HCT116 (cell line): ENCODE results near the gene PLAGL1. TPM values are rescaled to one million over a fixed set of nuclear protein-coding genes. Genes with fewer than 3 reads are reported as not detected.

Experiments
- ATAC-seq: fragments of 200-7000 bp; cut with Tn5 transposase; 2 replicates; pipeline ENCODE4 v1.9.1; 2020; ENCODE audit warnings: mild to moderate bottlenecking, moderate library complexity
- BruUV-seq: library from RNA; stranded (reverse); fragments of 400-500 nt; replicated peaks from 2 replicates; lab custom pipeline; 2021; lab: Mats Ljungman, UMichigan
- CTCF ChIA-PET: fragments of 300-600 bp; sonication (Branson Sonifier 250); formaldehyde crosslinking; loops from one replicate; lab custom pipeline; 2021; ENCODE audit warnings: antibody characterized with exemption; lab: Charles Lee
- POLR2A ChIA-PET: fragments of 300-600, 350-600 bp; sonication (Branson Sonifier 250); formaldehyde crosslinking; loops from one replicate; lab custom pipeline; 2021; ENCODE audit warnings: antibody characterized with exemption; lab: Charles Lee
- RAD21 ChIA-PET, 2 experiments: fragments of 300-600 bp; sonication (Branson Sonifier 250); formaldehyde crosslinking; loops; one replicate each; lab custom pipeline; 2023; ENCODE audit warnings: low total read pairs in 2 of 2; ENCODE audit not compliant: uncharacterized antibody in 2 of 2, unreplicated experiment in 2 of 2, low non-redundant PET in 1 of 2; lab: Charles Lee
- DNase-seq: peaks from one replicate; pipeline ENCODE4 v3.0.0-alpha.2; 2010; ENCODE audit warnings: low read depth, low spot score
- H2AFZ ChIP-seq: fragments of 200-600 bp; shearing (Covaris generic), sonication (generic); 2 replicates; pipeline ENCODE4 v1.6.1; 2017; ENCODE audit warnings: low read depth, mixed run types, mixed read lengths, antibody characterized with exemption, low read length; ENCODE audit not compliant: poor library complexity, severe bottlenecking
- H3K27ac ChIP-seq: 2 replicates; pipeline ENCODE4 v1.5.1; 2012; ENCODE audit warnings: low read depth, low read length
- H3K27me3 ChIP-seq: fragments of 200-600 bp; sonication (generic); 2 replicates; pipeline ENCODE4 v1.6.1; 2016; ENCODE audit warnings: mixed run types, low read length, mixed read lengths; ENCODE audit not compliant: insufficient read depth
- H3K36me3 ChIP-seq, 2 experiments: fragments of 200-500 bp in 1 of 2; fragments of 200-600 bp in 1 of 2; sonication (Bioruptor generic) in 1 of 2; sonication (generic) in 1 of 2; 2 replicates each; pipeline versions ENCODE4 v1.5.1 to v1.6.1; 2014 to 2016; ENCODE audit warnings: low read length in 2 of 2, inconsistent platforms in 1 of 2, mixed read lengths in 1 of 2, mixed run types in 1 of 2; ENCODE audit not compliant: insufficient read depth in 2 of 2, control insufficient read depth in 1 of 2
- H3K4me1 ChIP-seq, 2 experiments: fragments of 200-600 bp in 1 of 2; sonication (generic) in 1 of 2; 2 replicates each; pipeline versions ENCODE4 v1.5.1 to v1.6.1; 2012 to 2017; ENCODE audit warnings: low read length in 2 of 2, inconsistent platforms in 1 of 2, mild to moderate bottlenecking in 1 of 2, mixed read lengths in 1 of 2, mixed run types in 1 of 2, moderate library complexity in 1 of 2; ENCODE audit not compliant: insufficient read depth in 2 of 2, control insufficient read depth in 1 of 2
- H3K4me2 ChIP-seq: fragments of 200-600 bp; sonication (generic); 2 replicates; pipeline ENCODE4 v1.6.1; 2017; ENCODE audit warnings: mixed run types, low read length, mixed read lengths
- H3K4me3 ChIP-seq, 2 experiments: fragments of 200-600 bp in 1 of 2; sonication (generic) in 1 of 2; replicated peaks in 1 of 2; 2 replicates each; pipeline ENCODE4 v1.5.1; 2011 to 2016; ENCODE audit warnings: low read length in 2 of 2, control low read depth in 1 of 2, low read depth in 1 of 2, mild to moderate bottlenecking in 1 of 2, mixed read lengths in 1 of 2, mixed run types in 1 of 2
- H3K79me2 ChIP-seq: fragments of 200-600 bp; sonication (generic); 2 replicates; pipeline ENCODE4 v1.6.1; 2017; ENCODE audit warnings: mild to moderate bottlenecking, mixed run types, low read length, moderate library complexity, mixed read lengths; ENCODE audit not compliant: insufficient read depth
- H3K9ac ChIP-seq: fragments of 200-600 bp; sonication (generic); 2 replicates; pipeline ENCODE4 v1.6.1; 2016; ENCODE audit warnings: low read length, mixed read lengths
- H3K9me2 ChIP-seq: fragments of 200-600 bp; sonication (generic), shearing (Covaris generic); 2 replicates; pipeline ENCODE4 v1.6.1; 2017; ENCODE audit warnings: mixed run types, mild to moderate bottlenecking, moderate library complexity; ENCODE audit not compliant: insufficient read depth
- H3K9me3 ChIP-seq, 2 experiments: fragments of 200-500 bp in 1 of 2; fragments of 200-600 bp in 1 of 2; sonication (Bioruptor generic) in 1 of 2; sonication (generic) in 1 of 2; 2 replicates each; pipeline ENCODE4 v1.6.1; 2014 to 2017; ENCODE audit warnings: low read length in 2 of 2, mixed read lengths in 2 of 2, inconsistent platforms in 1 of 2, low read depth in 1 of 2, mild to moderate bottlenecking in 1 of 2, mixed run types in 1 of 2, moderate library complexity in 1 of 2; ENCODE audit not compliant: control insufficient read depth in 1 of 2, insufficient read depth in 1 of 2
- H4K20me1 ChIP-seq: fragments of 200-600 bp; sonication (generic), shearing (Covaris generic); 2 replicates; pipeline ENCODE4 v1.6.1; 2017; ENCODE audit warnings: mixed run types, mild to moderate bottlenecking, moderate library complexity; ENCODE audit not compliant: insufficient read depth
- ATF3 ChIP-seq: IDR thresholded peaks from 2 replicates; pipeline ENCODE4 v1.6.1; 2012
- CEBPB ChIP-seq: IDR thresholded peaks from 2 replicates; pipeline ENCODE4 v1.6.1; 2012; ENCODE audit warnings: low read depth
- EGR1 ChIP-seq: IDR thresholded peaks from 2 replicates; pipeline ENCODE4 v1.6.1; 2012; ENCODE audit warnings: low read depth
- EZH2 ChIP-seq: fragments of 200-600 bp; sonication (generic); IDR thresholded peaks from 2 replicates; pipeline ENCODE4 v1.6.1; 2017; ENCODE audit warnings: antibody characterized with exemption, mixed run types
- EZH2phosphoT487 ChIP-seq: fragments of 200-600 bp; IDR thresholded peaks from 2 replicates; pipeline ENCODE4 v1.6.1; 2018; ENCODE audit warnings: antibody characterized with exemption, borderline replicate concordance
- JUND ChIP-seq: IDR thresholded peaks from 2 replicates; pipeline ENCODE4 v1.6.1; 2012
- MAX ChIP-seq: IDR thresholded peaks from 2 replicates; pipeline ENCODE4 v1.6.1; 2012
- REST ChIP-seq: IDR thresholded peaks from 2 replicates; pipeline ENCODE4 v1.6.1; 2012; ENCODE audit warnings: low read depth
- YY1 ChIP-seq: IDR thresholded peaks from 2 replicates; pipeline ENCODE4 v1.6.1; 2011; ENCODE audit warnings: low read length, low read depth, moderate library complexity, mild to moderate bottlenecking; ENCODE audit not compliant: insufficient replicate concordance; ENCODE audit errors: extremely low read depth
- ZBTB33 ChIP-seq: IDR thresholded peaks from 2 replicates; pipeline ENCODE4 v1.6.1; 2011; ENCODE audit warnings: mild to moderate bottlenecking, low read length, moderate library complexity; ENCODE audit not compliant: insufficient replicate concordance; ENCODE audit errors: extremely low read depth
- intact Hi-C: fragments of 100-400 bp; cut with micrococcal nuclease; formaldehyde crosslinking; loops from 2 replicates; pipeline ENCODE4 v1.10.0; 2022
- total RNA-seq: library from RNA; stranded (reverse); gene quantifications from one replicate; pipeline ENCODE4 v1.2.1, GENCODE V29; 2021; ENCODE audit not compliant: unreplicated experiment

Gene PLAGL1
- total RNA-seq, 1 experiment from 2014 or later, result 35.6 TPM

- CTCF ChIA-PET, result no interaction called here
These were observed 23.4 kb downstream of the PLAGL1 start for GRCh38 chr6:143984666-143985065.

More at GRCh38 chr6:143984666-143985065, 23.4 kb downstream of the PLAGL1 start:
- H3K4me1 ChIP-seq, result no peaks in the 10 kb centered on the region
- no peak for DNase-seq
- H3K9ac ChIP-seq, result no peak overlapping the region
- no peaks in the 10 kb centered on the region for H3K27me3 ChIP-seq
- no peak overlapping the region for H3K4me3 ChIP-seq
- H3K4me2 ChIP-seq, result no peak overlapping the region
- no peaks in the 10 kb centered on the region for H4K20me1 ChIP-seq
- H3K9me3 ChIP-seq, result no peaks in the 10 kb centered on the region
- H3K9me2 ChIP-seq, result no peaks in the 10 kb centered on the region
- intact Hi-C loops, result no loop called here
- ChIA-PET RAD21 (no interaction called here), POLR2A (no interaction called here)
- no peak for ATAC-seq
- H3K27ac ChIP-seq, result no peak overlapping the region
- TF ChIP-seq REST (no peak), EZH2phosphoT487 (no peak), EGR1 (no peak), CEBPB (no peak), EZH2 (no peak), YY1 (no peak), ATF3 (no peak), MAX (no peak), JUND (no peak), ZBTB33 (no peak)
- no peaks in the 10 kb centered on the region for H3K36me3 ChIP-seq
- no peak overlapping the region for H2AFZ ChIP-seq
- BruUV-seq, result no TSS peak
- H3K79me2 ChIP-seq, result no peaks in the 10 kb centered on the region
